ENCODE data around the gene KCNA5.

The KCNA5 gene

GRCh38 chr12:5027046-5027821 is 16.4 kb upstream of the KCNA5 start:
- in situ Hi-C loops (cut with HindIII; ENCODE audit: low pct_ligation_motif_present, low sequenced_read_pairs): no loop called here
- no peak overlapping the region for H3K27ac ChIP-seq
- no peaks in the 10 kb centered on the region for H3K36me3 ChIP-seq (replicated peaks)
- no peak for DNase-seq
- no peak overlapping the region for H3K4me3 ChIP-seq (ENCODE audit: low read depth, low read length)
- no peaks in the 10 kb centered on the region for H3K27me3 ChIP-seq (replicated peaks)
- no peak for TF ChIP-seq CTCF (IDR thresholded peaks at IDR 0.05; ENCODE audit: low read depth, low read length, missing control alignments)

- H3K4me3 ChIP-seq (ENCODE audit: low read depth, low read length): no peak overlapping the region
- no peak for DNase-seq
- no peak for TF ChIP-seq CTCF (IDR thresholded peaks at IDR 0.05; ENCODE audit: low read depth, low read length, missing control alignments)
- in situ Hi-C loops (cut with HindIII; ENCODE audit: low pct_ligation_motif_present, low sequenced_read_pairs): no loop called here
- H3K27me3 ChIP-seq (replicated peaks): no peaks in the 10 kb centered on the region
- H3K36me3 ChIP-seq (replicated peaks): no peaks in the 10 kb centered on the region
- H3K27ac ChIP-seq: no peak overlapping the region
Measured at GRCh38 chr12:5030066-5030465, 13.6 kb upstream of the KCNA5 start.

GRCh38 chr12:5031242-5031641 is 12.4 kb upstream of the KCNA5 start:
- no peaks in the 10 kb centered on the region for H3K36me3 ChIP-seq (replicated peaks)
- DNase-seq: no peak
- no peaks in the 10 kb centered on the region for H3K27me3 ChIP-seq (replicated peaks)
- H3K4me3 ChIP-seq (ENCODE audit: low read depth, low read length): no peak overlapping the region
- H3K27ac ChIP-seq: no peak overlapping the region
- no peak for TF ChIP-seq CTCF (IDR thresholded peaks at IDR 0.05; ENCODE audit: low read depth, low read length, missing control alignments)
- in situ Hi-C loops (cut with HindIII; ENCODE audit: low pct_ligation_motif_present, low sequenced_read_pairs): no loop called here

- TF ChIP-seq CTCF (IDR thresholded peaks at IDR 0.05; ENCODE audit: low read depth, low read length, missing control alignments): no peak
- Histone ChIP-seq H3K27ac (no peak overlapping the region), H3K36me3 (replicated peaks) (no peaks in the 10 kb centered on the region), H3K4me3 (ENCODE audit: low read depth, low read length) (no peak overlapping the region), H3K27me3 (replicated peaks) (no peaks in the 10 kb centered on the region)
- DNase-seq: no peak
- in situ Hi-C loops (cut with HindIII; ENCODE audit: low pct_ligation_motif_present, low sequenced_read_pairs): no loop called here
Measured at GRCh38 chr12:5031958-5032357, 11.7 kb upstream of the KCNA5 start.

GRCh38 chr12:5032821-5033220 is 10.9 kb upstream of the KCNA5 start:
- H3K27ac ChIP-seq: no peak overlapping the region
- no peak for DNase-seq
- no peak for TF ChIP-seq CTCF (IDR thresholded peaks at IDR 0.05; ENCODE audit: low read depth, low read length, missing control alignments)
- H3K36me3 ChIP-seq (replicated peaks): no peaks in the 10 kb centered on the region
- in situ Hi-C loops (cut with HindIII; ENCODE audit: low pct_ligation_motif_present, low sequenced_read_pairs): no loop called here
- H3K27me3 ChIP-seq (replicated peaks): no peaks in the 10 kb centered on the region
- H3K4me3 ChIP-seq (ENCODE audit: low read depth, low read length): no peak overlapping the region

- H3K36me3 ChIP-seq (replicated peaks): no peaks in the 10 kb centered on the region
- in situ Hi-C loops (cut with HindIII; ENCODE audit: low pct_ligation_motif_present, low sequenced_read_pairs): no loop called here
- no peak overlapping the region for H3K27ac ChIP-seq
- H3K27me3 ChIP-seq (replicated peaks): no peaks in the 10 kb centered on the region
- no peak for DNase-seq
- TF ChIP-seq CTCF (IDR thresholded peaks at IDR 0.05; ENCODE audit: low read depth, low read length, missing control alignments): no peak
- no peak overlapping the region for H3K4me3 ChIP-seq (ENCODE audit: low read depth, low read length)
Measured at GRCh38 chr12:5033883-5034282, 9.8 kb upstream of the KCNA5 start.

Data from brain microvascular endothelial cell (primary cell).